ENCODE results near the gene TUBA4A.
A peak's percentile ranks its signal among the peaks of the same experiment; 100 is the strongest.

TUBA4A gene

DNA sequence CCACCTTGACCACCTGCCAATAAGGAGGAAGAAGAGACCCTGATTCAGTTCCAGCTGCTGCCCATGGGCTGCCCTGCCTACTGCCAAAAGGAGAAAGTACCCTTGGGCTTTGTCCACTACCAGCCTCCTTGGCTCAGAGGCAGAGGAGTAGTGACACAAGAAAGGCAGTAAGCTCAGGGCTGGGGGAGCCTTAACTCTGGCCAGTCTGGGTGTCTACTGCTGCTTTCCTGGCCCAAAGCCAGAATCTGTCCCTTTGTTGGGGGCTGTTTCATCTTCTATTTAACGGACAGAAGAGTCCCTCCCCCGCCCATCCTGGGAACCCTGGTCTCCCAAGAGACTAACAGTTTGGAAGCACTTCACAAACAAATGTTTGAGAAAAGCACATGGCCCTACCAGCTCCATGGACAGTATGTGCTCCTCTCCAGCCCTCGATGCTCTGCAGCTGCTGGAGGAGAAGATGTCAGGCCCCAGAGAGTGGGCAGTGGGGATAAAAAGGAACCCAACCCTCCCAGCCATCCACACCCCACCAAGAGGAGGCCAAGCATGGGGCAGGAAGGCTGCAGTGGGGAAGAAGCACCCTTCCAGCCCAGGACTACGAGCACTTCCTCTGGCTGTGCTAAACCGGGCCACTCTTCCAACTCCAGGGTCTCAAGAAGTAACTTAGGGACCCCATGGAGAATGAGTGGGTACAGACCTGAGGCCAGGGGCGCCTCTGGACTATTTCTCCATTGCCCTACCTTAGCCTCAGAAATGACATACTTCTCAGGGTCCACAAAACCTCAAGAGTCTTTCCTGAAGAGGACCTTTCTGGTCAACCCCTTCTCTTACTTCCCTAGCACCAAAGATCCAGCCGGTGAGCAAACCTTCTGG lies 25.4 kb downstream of the TUBA4A start:
- DNase-seq (ENCODE audit: low spot score), result no peak
- peak overlapping the region; percentile 95 for H3K27ac ChIP-seq
- no peak for TF ChIP-seq CTCF (conservative IDR thresholded peaks at IDR 0.05; ENCODE audit: low read depth)
- ChIA-PET CTCF (interaction anchor here (0.7 to 1.2 kb wide), 4 partner anchors 22 to 154 kb away, joined by 3 to 7 read pairs (median 5); partner anchors contain the start of gene ZFAND2B), POLR2A (ENCODE audit: low non-redundant PET) (interaction anchor here (1.1 to 1.6 kb wide), 2 partner anchors 20 to 21 kb away, joined by 3 to 7 read pairs; no protein-coding TSS in a partner anchor)

DNA sequence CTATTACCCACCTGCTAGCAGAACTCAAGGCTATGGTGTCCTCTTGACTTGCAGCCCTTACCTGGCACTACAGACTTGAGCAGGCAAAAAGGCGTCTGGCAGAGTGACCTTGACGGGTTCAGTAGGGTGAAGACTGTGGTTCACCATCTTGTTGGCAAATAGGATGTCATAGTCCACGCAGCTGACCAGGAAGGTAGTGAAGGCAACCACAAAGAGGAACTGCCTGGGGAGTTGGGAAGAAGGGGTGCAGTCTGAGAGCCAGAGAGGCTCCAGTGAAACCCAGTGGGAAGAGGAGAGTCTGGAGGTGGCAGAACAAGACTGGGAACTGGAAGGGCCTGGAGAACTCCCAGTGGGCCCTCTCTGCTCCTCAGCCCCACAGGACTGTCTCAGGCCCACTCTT lies 28.4 kb downstream of the TUBA4A start:
- ChIA-PET CTCF (no interaction called here), POLR2A (ENCODE audit: low non-redundant PET) (interaction anchor here (0.6 kb wide), 1 partner anchor 28 kb away, joined by 5 read pairs; no protein-coding TSS in a partner anchor)
- TF ChIP-seq CTCF (conservative IDR thresholded peaks at IDR 0.05; ENCODE audit: low read depth), result no peak
- peak overlapping the region; percentile 5 for H3K27ac ChIP-seq
- no peak for DNase-seq (ENCODE audit: low spot score)

- CTCF ChIA-PET, result interaction anchor here (0.7 kb wide), 1 partner anchor 73 kb away, joined by 4 read pairs; no protein-coding TSS in a partner anchor
Observed at GRCh38 chr2:219223831-219224610, 29.7 kb downstream of the TUBA4A start.

DNA sequence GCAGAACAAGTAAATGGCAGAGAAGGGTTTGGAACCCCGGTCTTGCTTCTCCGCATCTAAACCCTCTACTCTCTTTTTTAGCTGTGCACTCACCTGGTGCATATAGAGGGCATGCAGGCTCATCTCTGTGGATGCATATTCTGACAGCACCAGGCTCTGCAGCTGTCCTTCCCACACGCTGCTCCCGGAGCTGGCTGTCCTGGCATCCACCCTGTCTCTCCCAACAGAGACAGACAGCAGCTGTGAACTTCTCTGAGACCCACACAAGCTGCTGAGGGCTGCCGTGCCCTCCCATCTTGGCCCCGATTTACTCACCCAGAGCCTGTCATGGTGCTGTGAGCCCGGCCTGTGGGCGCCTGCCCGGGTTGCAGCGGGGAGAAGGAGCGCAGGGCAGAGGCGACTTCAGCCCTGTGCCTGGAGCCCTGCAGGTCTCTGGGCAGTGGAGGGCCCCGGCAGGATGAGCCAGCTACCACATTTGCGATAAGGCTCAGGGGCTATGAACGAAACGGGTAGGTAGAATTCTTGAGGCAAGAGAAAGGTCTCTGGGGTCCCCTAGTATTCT lies 31.7 kb downstream of the TUBA4A start:
- H3K27ac ChIP-seq, result peak overlapping the region; percentile 57
- no peak for TF ChIP-seq CTCF (conservative IDR thresholded peaks at IDR 0.05; ENCODE audit: low read depth)
- CTCF ChIA-PET, result no interaction called here
- DNase-seq (ENCODE audit: low spot score), result no peak
- POLR2A ChIA-PET (ENCODE audit: low non-redundant PET), result no interaction called here

More at GRCh38 chr2:219223831-219224610, 29.7 kb downstream of the TUBA4A start:
- POLR2A ChIA-PET (ENCODE audit: low non-redundant PET), result interaction anchor here (0.8 kb wide), 1 partner anchor 48 kb away, joined by 4 read pairs; no protein-coding TSS in a partner anchor
- DNase-seq (ENCODE audit: low spot score), result no peak
- no peak for TF ChIP-seq CTCF (conservative IDR thresholded peaks at IDR 0.05; ENCODE audit: low read depth)
- H3K27ac ChIP-seq, result peak overlapping the region; percentile 57; the same call in 1 of the 2 replicates

DNA sequence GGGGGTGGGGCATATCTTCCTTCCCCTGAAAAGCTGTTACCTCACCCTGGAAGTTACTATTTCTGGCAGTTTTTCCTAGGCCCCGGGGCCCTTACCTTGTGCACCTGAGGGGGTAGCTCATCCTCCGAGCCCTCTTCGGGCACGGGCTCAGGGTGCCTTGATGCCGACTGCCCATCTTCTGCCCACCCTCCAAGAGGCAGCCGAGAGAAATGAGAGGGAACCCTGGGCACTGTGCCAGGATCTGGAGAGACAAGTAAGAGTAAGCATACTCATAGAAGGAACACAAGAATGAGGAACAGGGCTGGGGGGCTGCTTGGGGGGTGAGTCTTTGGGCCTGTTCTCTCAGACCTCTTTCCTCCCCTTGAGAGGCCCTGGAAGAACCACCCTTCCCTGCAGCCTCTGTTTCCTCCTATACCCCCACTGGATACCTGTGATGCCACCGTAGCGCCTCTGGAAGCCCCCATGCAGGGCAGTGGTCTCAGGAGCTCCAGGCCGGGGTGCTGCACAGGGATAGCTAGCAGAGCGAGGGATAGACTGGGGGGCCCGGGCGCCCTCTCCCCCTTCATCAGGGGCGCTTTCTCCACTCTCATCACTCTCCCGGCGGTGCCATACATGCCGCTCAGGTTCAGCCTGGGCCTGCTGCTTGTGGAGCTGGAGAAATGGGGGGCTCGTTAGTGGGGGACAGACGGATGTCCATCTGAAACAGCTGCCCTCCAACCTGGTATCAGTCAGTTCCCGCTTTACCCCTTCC lies 32.9 kb downstream of the TUBA4A start:
- ChIA-PET CTCF (no interaction called here), POLR2A (ENCODE audit: low non-redundant PET) (interaction anchor here (0.7 kb wide), 1 partner anchor 17 kb away, joined by 11 read pairs; no protein-coding TSS in a partner anchor)
- TF ChIP-seq CTCF (conservative IDR thresholded peaks at IDR 0.05; ENCODE audit: low read depth), result no peak
- H3K27ac ChIP-seq, result peak overlapping the region; percentile 99
- DNase-seq (ENCODE audit: low spot score), result no peak
